Endothelial cell of umbilical vein (primary cell): ENCODE measurements around the gene ST6GALNAC6. TPM values are rescaled to one million over a fixed set of nuclear protein-coding genes. Genes with fewer than 3 reads are reported as not detected.

Experiments used
- BruUV-seq: library from RNA; stranded (reverse); fragments of 400-500 nt; replicated peaks from 2 replicates; lab custom pipeline; 2021; lab: Mats Ljungman, UMichigan
- CTCF ChIA-PET: fragments of 300-600, 350-600 bp; sonication (Branson Sonifier 250); formaldehyde crosslinking; loops from one replicate; lab custom pipeline; 2021; ENCODE audit warnings: antibody characterized with exemption, inconsistent platforms; lab: Charles Lee
- POLR2A ChIA-PET: fragments of 300-600, 350-600 bp; sonication (Branson Sonifier 250); formaldehyde crosslinking; loops from one replicate; lab custom pipeline; 2021; ENCODE audit warnings: antibody characterized with exemption, inconsistent platforms; lab: Charles Lee
- DNase-seq: peaks from one replicate; pipeline ENCODE4 v3.0.0-alpha.2; 2011; ENCODE audit warnings: low read depth, low spot score
- FAIRE-seq: peaks from 2 replicates; lab custom pipeline; 2011; peaks lifted over from hg19 to GRCh38; lab: Jason Lieb, UNC
- H2AFZ ChIP-seq: 2 replicates; pipeline ENCODE4 v1.6.0; 2012; ENCODE audit warnings: low read depth, low read length, control low read depth, inconsistent platforms
- H3K27ac ChIP-seq: 2 replicates; pipeline ENCODE4 v1.5.1; 2011; ENCODE audit warnings: low read depth, mild to moderate bottlenecking, control low read depth, low read length, moderate library complexity; ENCODE audit not compliant: insufficient read depth
- H3K27me3 ChIP-seq, 2 experiments: 2 replicates each; pipeline versions ENCODE4 v1.6.0 to v1.6.1; 2011; ENCODE audit warnings: low read length in 2 of 2, mixed read lengths in 1 of 2; ENCODE audit not compliant: control insufficient read depth in 2 of 2, insufficient read depth in 2 of 2
- H3K36me3 ChIP-seq, 2 experiments: 2 replicates in 1 of 2; 3 replicates in 1 of 2; pipeline ENCODE4 v1.5.1; 2011; ENCODE audit warnings: low read length in 2 of 2, mild to moderate bottlenecking in 1 of 2, moderate library complexity in 1 of 2; ENCODE audit not compliant: control insufficient read depth in 2 of 2, insufficient read depth in 2 of 2; ENCODE audit errors: extremely low read depth in 1 of 2
- H3K4me1 ChIP-seq: 3 replicates; pipeline ENCODE4 v1.5.1; 2011; ENCODE audit warnings: mild to moderate bottlenecking, low read length; ENCODE audit not compliant: control insufficient read depth, insufficient read depth; ENCODE audit errors: extremely low read depth
- H3K4me2 ChIP-seq: 2 replicates; pipeline ENCODE4 v1.6.1; 2011; ENCODE audit warnings: low read length, control low read depth, mixed read lengths; ENCODE audit not compliant: insufficient read depth
- H3K4me3 ChIP-seq, 3 experiments: fragments of 200-600 bp in 1 of 3; sonication (generic), shearing (Covaris generic) in 1 of 3; replicated peaks in 1 of 3; 2 replicates each; pipeline ENCODE4 v1.5.1; 2011 to 2016; ENCODE audit warnings: control low read depth in 3 of 3, low read length in 3 of 3, mild to moderate bottlenecking in 2 of 3, inconsistent platforms in 1 of 3, low read depth in 1 of 3, moderate library complexity in 1 of 3; ENCODE audit not compliant: insufficient read depth in 1 of 3
- H3K79me2 ChIP-seq: 2 replicates; pipeline ENCODE4 v1.6.0; 2012; ENCODE audit warnings: low read length, inconsistent platforms; ENCODE audit not compliant: control insufficient read depth, insufficient read depth
- H3K9ac ChIP-seq: replicated peaks from 2 replicates; pipeline ENCODE3; 2011; ENCODE audit warnings: low read length, control low read depth; ENCODE audit not compliant: insufficient read depth; ENCODE audit errors: extremely low read depth
- H3K9me1 ChIP-seq: replicated peaks from 3 replicates; pipeline ENCODE4 v1.6.0; 2011; ENCODE audit warnings: mild to moderate bottlenecking, low read length; ENCODE audit not compliant: control insufficient read depth, insufficient read depth; ENCODE audit errors: extremely low read depth
- H3K9me3 ChIP-seq: replicated peaks from 2 replicates; pipeline ENCODE4 v1.5.1; 2012; ENCODE audit warnings: low read length, inconsistent platforms; ENCODE audit not compliant: control insufficient read depth, insufficient read depth
- H4K20me1 ChIP-seq: replicated peaks from 2 replicates; pipeline ENCODE3; 2011; ENCODE audit warnings: mild to moderate bottlenecking, low read length; ENCODE audit not compliant: control insufficient read depth, insufficient read depth; ENCODE audit errors: extremely low read depth
- CTCF ChIP-seq, 2 donors: IDR thresholded peaks; 1 replicate in 1 of 2; 2 replicates in 1 of 2; pipeline ENCODE4 v1.5.1; 2011; ENCODE audit warnings: low read length in 2 of 2, mild to moderate bottlenecking in 2 of 2, moderate library complexity in 2 of 2, control low read depth in 1 of 2, inconsistent platforms in 1 of 2, low read depth in 1 of 2; ENCODE audit not compliant: insufficient read depth in 1 of 2; ENCODE audit errors: extremely low read depth in 1 of 2
- EZH2 ChIP-seq: IDR thresholded peaks from 2 replicates; pipeline ENCODE4 v1.6.1; 2012; ENCODE audit warnings: borderline replicate concordance, low read depth, mild to moderate bottlenecking, moderate library complexity, low read length, inconsistent platforms; ENCODE audit not compliant: severe bottlenecking
- FOS ChIP-seq: IDR thresholded peaks from 2 replicates; pipeline ENCODE4 v1.6.1; 2011; ENCODE audit warnings: mild to moderate bottlenecking, low read length, moderate library complexity, borderline replicate concordance; ENCODE audit not compliant: insufficient read depth
- GATA2 ChIP-seq: IDR thresholded peaks from 2 replicates; pipeline ENCODE4 v1.7.0; 2011; ENCODE audit warnings: low read depth, mild to moderate bottlenecking, moderate library complexity, mixed read lengths, low read length; ENCODE audit not compliant: insufficient read length, insufficient read depth
- JUN ChIP-seq: IDR thresholded peaks from 2 replicates; pipeline ENCODE4 v1.6.1; 2011; ENCODE audit warnings: borderline replicate concordance, low read depth; ENCODE audit not compliant: insufficient read length, insufficient read depth
- MAX ChIP-seq: IDR thresholded peaks from 2 replicates; pipeline ENCODE4 v1.6.1; 2011; ENCODE audit not compliant: insufficient read depth, insufficient read length
- MYC ChIP-seq: IDR thresholded peaks from one replicate; pipeline ENCODE4 v1.6.1; 2011; ENCODE audit warnings: mild to moderate bottlenecking, low read depth, low read length
- POLR2A ChIP-seq: IDR thresholded peaks from 2 replicates; pipeline ENCODE4 v1.6.1; 2012; ENCODE audit warnings: low read depth, mild to moderate bottlenecking, control low read depth, low read length
- POLR2AphosphoS5 ChIP-seq: IDR thresholded peaks from 2 replicates; pipeline ENCODE4 v1.6.1; 2012; ENCODE audit warnings: low read depth, mild to moderate bottlenecking, control low read depth, low read length, moderate library complexity; ENCODE audit not compliant: insufficient read depth
- dilution Hi-C: fragments of 300-500 bp; cut with MboI; formaldehyde crosslinking; loops from one replicate; pipeline ENCODE4 v1.15.0; 2019; ENCODE audit warnings: low sequenced_read_pairs; ENCODE audit not compliant: extremely low pct_ligation_motif_present
- intact Hi-C: fragments of 100-400 bp; cut with micrococcal nuclease; formaldehyde crosslinking; loops from one replicate; pipeline ENCODE4 v1.10.0; 2022
- polyA plus RNA-seq, 4 experiments: library from polyadenylated mRNA; depleted of rRNA in 3 of 4; stranded (reverse) in 3 of 4; unstranded in 1 of 4; fragments of >200 nt; gene quantifications; 2 replicates each; pipeline versions ENCODE4 v1.2.1 to v1.2.3, GENCODE V29; 2011 to 2012; ENCODE audit warnings: missing spikeins in 1 of 4
- total RNA-seq: library from RNA; stranded (reverse); gene quantifications from 2 replicates; pipeline ENCODE4 v1.2.3, GENCODE V29; 2021

ST6GALNAC6 gene
- total and polyA plus RNA-seq, 2 donors (not counting 3 experiments of a cell fraction or from before 2014, with no cell fraction given) = 43.0 to 78.9 TPM

GRCh38 chr9:127884976-127885490 lies 14.4 kb downstream of the ST6GALNAC6 start:
- H3K36me3 ChIP-seq = peaks cover 8 to 15% of the 10 kb centered on the region in 2 experiments
- H2AFZ ChIP-seq = no peak overlapping the region
- H3K9me3 ChIP-seq = no peaks in the 10 kb centered on the region
- no peak overlapping the region for H3K27ac ChIP-seq
- dilution Hi-C loops = no loop called here
- peaks cover 8% of the 10 kb centered on the region for H3K4me1 ChIP-seq
- no peak overlapping the region for H3K4me3 ChIP-seq
- H3K27me3 ChIP-seq = no peaks in the 10 kb centered on the region
- BruUV-seq = no TSS peak
- H3K4me2 ChIP-seq = no peak overlapping the region
- no peak for TF ChIP-seq FOS
- no peak for TF ChIP-seq JUN
- no peak for TF ChIP-seq POLR2AphosphoS5
- no peak for TF ChIP-seq GATA2
- TF ChIP-seq MAX = no peak
- TF ChIP-seq MYC = no peak
- no peak for TF ChIP-seq EZH2
- no peak for TF ChIP-seq POLR2A
- TF ChIP-seq CTCF (IDR thresholded peaks at IDR 0.05; ENCODE audit: extremely low read depth in 1 of 2, insufficient read depth in 1 of 2, low read depth in 1 of 2, low read length in 2 of 2) = no peak
- CTCF ChIA-PET = interaction anchor here (0.9 to 1.5 kb wide), 6 partner anchors 15 to 150 kb away, joined by 3 to 5 read pairs (median 3); partner anchors contain the start of gene TOR2A
- no peak for DNase-seq
- no peak for FAIRE-seq
- no peaks in the 10 kb centered on the region for H3K79me2 ChIP-seq
- no peaks in the 10 kb centered on the region for H3K9me1 ChIP-seq
- no peak overlapping the region for H3K9ac ChIP-seq
- intact Hi-C loops = no loop called here
- POLR2A ChIA-PET = interaction anchor here (1.4 kb wide), 1 partner anchor 10 kb away, joined by 3 read pairs; no protein-coding TSS in a partner anchor
- H4K20me1 ChIP-seq = no peaks in the 10 kb centered on the region
